GM23248 (cell line): ENCODE results near the gene SMURF2. TPM values are rescaled to one million over a fixed set of nuclear protein-coding genes. Genes with fewer than 3 reads are reported as not detected.

Experiments
- DNase-seq: peaks from one replicate; pipeline ENCODE4 v3.0.0-alpha.2; 2015
- H2AFZ ChIP-seq: fragments of 200-600 bp; sonication (generic); 2 replicates; pipeline ENCODE4 v1.6.1; 2016; ENCODE audit warnings: antibody characterized with exemption
- H3F3A ChIP-seq: fragments of 200-600 bp; sonication (generic); 2 replicates; pipeline ENCODE4 v1.6.1; 2016; ENCODE audit warnings: mild to moderate bottlenecking, antibody characterized with exemption, mixed run types; ENCODE audit not compliant: insufficient read depth
- H3K27ac ChIP-seq: fragments of 200-600 bp; sonication (generic); 2 replicates; pipeline ENCODE4 v1.5.1; 2016; ENCODE audit warnings: mild to moderate bottlenecking
- H3K27me3 ChIP-seq: fragments of 200-600 bp; sonication (generic); replicated peaks from 2 replicates; pipeline ENCODE4 v1.6.1; 2016; ENCODE audit warnings: mild to moderate bottlenecking; ENCODE audit not compliant: insufficient read depth
- H3K36me3 ChIP-seq: fragments of 200-600 bp; sonication (generic); 2 replicates; pipeline ENCODE4 v1.6.1; 2016; ENCODE audit warnings: low read depth, mild to moderate bottlenecking
- H3K4me1 ChIP-seq: fragments of 200-600 bp; sonication (generic); 2 replicates; pipeline ENCODE4 v1.6.1; 2016; ENCODE audit warnings: mild to moderate bottlenecking; ENCODE audit not compliant: insufficient read depth
- H3K4me2 ChIP-seq: fragments of 200-600 bp; sonication (generic); one replicate; pipeline ENCODE4 v1.6.1; 2016; ENCODE audit warnings: mild to moderate bottlenecking; ENCODE audit not compliant: unreplicated experiment
- H3K4me3 ChIP-seq: fragments of 200-600 bp; sonication (generic); 2 replicates; pipeline ENCODE4 v1.5.1; 2016; ENCODE audit warnings: mild to moderate bottlenecking
- H3K79me2 ChIP-seq: fragments of 200-600 bp; sonication (generic); 2 replicates; pipeline ENCODE4 v1.6.1; 2016; ENCODE audit warnings: mild to moderate bottlenecking; ENCODE audit not compliant: insufficient read depth
- H3K9ac ChIP-seq: fragments of 200-600 bp; sonication (generic); 2 replicates; pipeline ENCODE4 v1.6.1; 2016; ENCODE audit warnings: mild to moderate bottlenecking
- H3K9me2 ChIP-seq: fragments of 200-600 bp; sonication (generic); 2 replicates; pipeline ENCODE4 v1.6.1; 2016; ENCODE audit warnings: mixed run types, mild to moderate bottlenecking, moderate library complexity; ENCODE audit not compliant: insufficient read depth
- H3K9me3 ChIP-seq: fragments of 200-600 bp; sonication (generic); one replicate; pipeline ENCODE4 v1.6.1; 2017; ENCODE audit warnings: low read depth
- H4K20me1 ChIP-seq: fragments of 200-600 bp; sonication (generic); 2 replicates; pipeline ENCODE4 v1.6.0; 2016; ENCODE audit not compliant: insufficient read depth
- EZH2 ChIP-seq: fragments of 200-600 bp; sonication (generic); IDR thresholded peaks from 2 replicates; pipeline ENCODE4 v1.6.1; 2018; ENCODE audit warnings: antibody characterized with exemption, mild to moderate bottlenecking; ENCODE audit not compliant: insufficient read depth, poor library complexity, severe bottlenecking
- EZH2phosphoT487 ChIP-seq: fragments of 200-600 bp; sonication (generic); IDR thresholded peaks from 2 replicates; pipeline ENCODE4 v1.6.1; 2018; ENCODE audit warnings: antibody characterized with exemption, moderate library complexity, mild to moderate bottlenecking, low read depth; ENCODE audit not compliant: insufficient read depth
- WGBS, 2 experiments: methylation state at CpG; one replicate each; pipeline ENCODE4 v1.1.6; 2015 to 2017; ENCODE audit warnings: low lambda C conversion rate in 2 of 2, low coverage in 1 of 2; ENCODE audit errors: missing lambda C conversion rate in 2 of 2; 5-methylcytosine and 5-hydroxymethylcytosine counted together
- in situ Hi-C: fragments of 300-500 bp; cut with MboI; formaldehyde crosslinking; loops from 2 replicates; pipeline ENCODE4 v1.15.0; 2020
- polyA plus RNA-seq: library from polyadenylated mRNA; unstranded; fragments of >200 nt; fragmentation: Nextera tagmentation; extraction: Ambion mirVana; gene quantifications from 2 replicates; pipeline ENCODE4 v1.2.1, GENCODE V29; 2016
- total RNA-seq: library from RNA; depleted of rRNA; stranded (reverse); fragments of >200 nt; shearing (Covaris generic); gene quantifications from 2 replicates; pipeline ENCODE4 v1.2.3, GENCODE V29; 2014

SMURF2 gene
- total and polyA plus RNA-seq, 2 experiments from 2014 or later: 50.8 to 159 TPM

GRCh38 chr17:64618848-64619247, 43.3 kb downstream of the SMURF2 start:
- TF ChIP-seq EZH2 (no peak), EZH2phosphoT487 (no peak)
- Histone ChIP-seq H3K9me2 (no peaks in the 10 kb centered on the region), H3K36me3 (peaks cover 15% of the 10 kb centered on the region; the same call in 1 of the 2 replicates), H3F3A (peaks cover 87% of the 10 kb centered on the region), H3K27me3 (no peaks in the 10 kb centered on the region), H3K4me2 (no peak overlapping the region), H2AFZ (no peak overlapping the region), H3K9ac (no peak overlapping the region), H4K20me1 (peaks cover 65% of the 10 kb centered on the region), H3K9me3 (no peaks in the 10 kb centered on the region), H3K79me2 (peaks cover 100% of the 10 kb centered on the region), H3K4me3 (no peak overlapping the region), H3K4me1 (peaks cover 80% of the 10 kb centered on the region), H3K27ac (peak overlapping the region; percentile 25)
- WGBS, 2 experiments: 95 to 99% methylated on average over 4 of the region's 4 CpGs
- DNase-seq: no peak
- in situ Hi-C loops: no loop called here

GRCh38 chr17:64617125-64617780, 44.9 kb downstream of the SMURF2 start:
- DNase-seq: peak; percentile 56

GRCh38 chr17:64615028-64615677, 47.0 kb downstream of the SMURF2 start:
- no peak overlapping the region for H3K9ac ChIP-seq

More at GRCh38 chr17:64617125-64617780, 44.9 kb downstream of the SMURF2 start:
- H3K9me3 ChIP-seq: no peaks in the 10 kb centered on the region
- no peak overlapping the region for H3K4me3 ChIP-seq
- H3K79me2 ChIP-seq: peaks cover 100% of the 10 kb centered on the region
- peak overlapping the region; percentile 7 for H3K4me2 ChIP-seq
- H3K9ac ChIP-seq: no peak overlapping the region
- no peak for TF ChIP-seq EZH2phosphoT487
- no peak for TF ChIP-seq EZH2
- no peak overlapping the region for H2AFZ ChIP-seq
- peaks cover 15% of the 10 kb centered on the region; the same call in 1 of the 2 replicates for H3K36me3 ChIP-seq
- in situ Hi-C loops: no loop called here
- peaks cover 81% of the 10 kb centered on the region for H3F3A ChIP-seq
- H3K9me2 ChIP-seq: no peaks in the 10 kb centered on the region
- H3K27me3 ChIP-seq: no peaks in the 10 kb centered on the region
- peaks cover 59% of the 10 kb centered on the region for H4K20me1 ChIP-seq
- H3K27ac ChIP-seq: peak overlapping the region; percentile 5; the same call in 1 of the 2 replicates
- 92 to 94% methylated on average over 5 of the region's 5 CpGs for WGBS, 2 experiments
- H3K4me1 ChIP-seq: peaks cover 80% of the 10 kb centered on the region

GRCh38 chr17:64614266-64615027, 47.7 kb downstream of the SMURF2 start:
- Histone ChIP-seq H3K27ac (peak overlapping the region; percentile 17), H3F3A (peaks cover 76% of the 10 kb centered on the region), H3K4me3 (peak overlapping the region; percentile 6; the same call in 1 of the 2 replicates), H3K27me3 (no peaks in the 10 kb centered on the region), H3K9me2 (no peaks in the 10 kb centered on the region), H3K9me3 (no peaks in the 10 kb centered on the region), H3K4me2 (peak overlapping the region; percentile 57), H4K20me1 (peaks cover 63% of the 10 kb centered on the region), H3K36me3 (peaks cover 15% of the 10 kb centered on the region; the same call in 1 of the 2 replicates), H3K9ac (no peak overlapping the region), H3K79me2 (peaks cover 100% of the 10 kb centered on the region), H3K4me1 (peaks cover 79% of the 10 kb centered on the region), H2AFZ (no peak overlapping the region)
- in situ Hi-C loops: no loop called here
- TF ChIP-seq EZH2 (no peak), EZH2phosphoT487 (no peak)
- WGBS, 2 experiments: 95 to 97% methylated on average over 2 of the region's 2 CpGs
- no peak for DNase-seq

More at GRCh38 chr17:64615028-64615677, 47.0 kb downstream of the SMURF2 start:
- Histone ChIP-seq H3K9me3 (no peaks in the 10 kb centered on the region), H3K79me2 (peaks cover 100% of the 10 kb centered on the region), H2AFZ (no peak overlapping the region), H3K27me3 (no peaks in the 10 kb centered on the region), H3F3A (peaks cover 82% of the 10 kb centered on the region), H3K4me3 (peak overlapping the region; percentile 6; the same call in 1 of the 2 replicates), H3K27ac (peak overlapping the region; percentile 17), H4K20me1 (peaks cover 65% of the 10 kb centered on the region), H3K36me3 (peaks cover 15% of the 10 kb centered on the region; the same call in 1 of the 2 replicates), H3K4me1 (peaks cover 84% of the 10 kb centered on the region), H3K9me2 (no peaks in the 10 kb centered on the region), H3K4me2 (peak overlapping the region; percentile 57)
- no peak for TF ChIP-seq EZH2
- no peak for TF ChIP-seq EZH2phosphoT487
- in situ Hi-C loops: no loop called here
- WGBS, 2 experiments: 44 to 50% methylated on average over 3 of the region's 3 CpGs
- peak; percentile 73 for DNase-seq
